H1 (cell line): ENCODE measurements around the gene UAP1. TPM values are rescaled to one million over a fixed set of nuclear protein-coding genes. Genes with fewer than 3 reads are reported as not detected.

Experiments
- CTCF ChIA-PET: fragments of 300-600 bp; sonication (Branson Sonifier 250); formaldehyde crosslinking; loops from one replicate; lab custom pipeline; 2021; ENCODE audit not compliant: partially characterized antibody; lab: Charles Lee
- POLR2A ChIA-PET: fragments of 300-600 bp; sonication (Branson Sonifier 250); formaldehyde crosslinking; loops from one replicate; lab custom pipeline; 2021; ENCODE audit warnings: inconsistent platforms; ENCODE audit not compliant: partially characterized antibody; lab: Charles Lee
- DNase-seq, 2 experiments: peaks; one replicate each; pipeline versions ENCODE4 v3.0.0 to v3.0.0-alpha.2; 2010 to 2022; ENCODE audit warnings: low spot score in 2 of 2, low read depth in 1 of 2, mixed read lengths in 1 of 2
- FAIRE-seq: peaks from 2 replicates; lab custom pipeline; 2011; peaks lifted over from hg19 to GRCh38; lab: Jason Lieb, UNC
- H2AFZ ChIP-seq: 2 replicates; pipeline ENCODE4 v1.8.1; 2012; ENCODE audit warnings: low read length, inconsistent platforms
- H2AK5ac ChIP-seq: 2 replicates; pipeline ENCODE4 v1.6.1; 2013; ENCODE audit warnings: low read depth, low read length
- H2BK120ac ChIP-seq: replicated peaks from 2 replicates; pipeline ENCODE3; 2013; ENCODE audit warnings: low read depth, low read length, inconsistent platforms
- H2BK12ac ChIP-seq: 2 replicates; pipeline ENCODE4 v1.6.1; 2013; ENCODE audit warnings: low read depth, low read length
- H2BK15ac ChIP-seq: 2 replicates; pipeline ENCODE4 v1.6.1; 2013; ENCODE audit warnings: low read length
- H2BK20ac ChIP-seq: 2 replicates; pipeline ENCODE4 v1.6.1; 2013; ENCODE audit warnings: low read length
- H2BK5ac ChIP-seq: 2 replicates; pipeline ENCODE4 v1.6.1; 2013; ENCODE audit warnings: low read depth, low read length
- H3K14ac ChIP-seq: 2 replicates; pipeline ENCODE4 v1.6.1; 2013; ENCODE audit warnings: inconsistent platforms; ENCODE audit not compliant: insufficient read length
- H3K18ac ChIP-seq: 2 replicates; pipeline ENCODE4 v1.6.1; 2013; ENCODE audit warnings: low read length; ENCODE audit errors: extremely low read depth
- H3K23ac ChIP-seq: 2 replicates; pipeline ENCODE4 v1.6.1; 2013; ENCODE audit warnings: inconsistent platforms; ENCODE audit not compliant: insufficient read length
- H3K23me2 ChIP-seq: 2 replicates; pipeline ENCODE4 v1.6.1; 2013; ENCODE audit warnings: low read depth, low read length
- H3K27ac ChIP-seq: 2 replicates; pipeline ENCODE4 v1.6.1; 2011; ENCODE audit warnings: low read depth, low read length, inconsistent platforms
- H3K27me3 ChIP-seq, 4 experiments: replicated peaks in 1 of 4; 1 replicate in 1 of 4; 2 replicates in 3 of 4; pipeline versions ENCODE4 v1.6.1 to v1.8.1; 2011 to 2013; ENCODE audit warnings: low read length in 3 of 4, mild to moderate bottlenecking in 3 of 4, inconsistent platforms in 2 of 4, mixed read lengths in 2 of 4, moderate library complexity in 1 of 4; ENCODE audit not compliant: control insufficient read depth in 3 of 4, insufficient read depth in 3 of 4; ENCODE audit errors: extremely low read depth in 1 of 4
- H3K36me3 ChIP-seq, 4 experiments: 2 replicates each; pipeline versions ENCODE4 v1.6.1 to v1.8.1; 2011 to 2013; ENCODE audit warnings: mild to moderate bottlenecking in 4 of 4, low read length in 3 of 4, moderate library complexity in 2 of 4, control low read depth in 1 of 4, inconsistent platforms in 1 of 4; ENCODE audit not compliant: insufficient read depth in 4 of 4, control insufficient read depth in 2 of 4
- H3K4ac ChIP-seq: replicated peaks from 2 replicates; pipeline ENCODE3; 2013; ENCODE audit warnings: low read length, low read depth, mixed read lengths, inconsistent platforms; ENCODE audit not compliant: insufficient read length
- H3K4me1 ChIP-seq, 4 experiments: replicated peaks in 1 of 4; 1 replicate in 1 of 4; 2 replicates in 3 of 4; pipeline versions ENCODE4 v1.6.1 to v1.8.1; 2011 to 2013; ENCODE audit warnings: low read length in 3 of 4, inconsistent platforms in 2 of 4, mixed read lengths in 1 of 4; ENCODE audit not compliant: insufficient read depth in 4 of 4, control insufficient read depth in 3 of 4
- H3K4me2 ChIP-seq, 2 experiments: 2 replicates each; pipeline versions ENCODE4 v1.6.1 to v1.8.1; 2011 to 2013; ENCODE audit warnings: low read depth in 2 of 2, low read length in 2 of 2, control low read depth in 1 of 2, inconsistent platforms in 1 of 2, mild to moderate bottlenecking in 1 of 2; ENCODE audit not compliant: insufficient read depth in 1 of 2
- H3K4me3 ChIP-seq, 4 experiments: fragments of 200-600, 300-600 bp in 1 of 4; sonication (generic), shearing (Covaris generic), sonication (Bioruptor Twin) in 1 of 4; 2 replicates each; pipeline versions ENCODE4 v1.5.1 to v1.8.1; 2011 to 2016; ENCODE audit warnings: low read length in 4 of 4, low read depth in 3 of 4, control low read depth in 2 of 4, inconsistent platforms in 2 of 4, mild to moderate bottlenecking in 2 of 4, mixed read lengths in 1 of 4, moderate library complexity in 1 of 4; ENCODE audit not compliant: insufficient read depth in 2 of 4; ENCODE audit errors: extremely low read depth in 1 of 4
- H3K56ac ChIP-seq: replicated peaks from 2 replicates; pipeline ENCODE3; 2013; ENCODE audit warnings: low read depth, mild to moderate bottlenecking, mixed read lengths, low read length, inconsistent platforms; ENCODE audit not compliant: insufficient read length
- H3K79me1 ChIP-seq: 2 replicates; pipeline ENCODE4 v1.6.1; 2013; ENCODE audit warnings: low read depth, low read length, control low read depth
- H3K79me2 ChIP-seq, 2 experiments: 2 replicates each; pipeline versions ENCODE4 v1.6.1 to v1.8.1; 2012 to 2013; ENCODE audit warnings: low read length in 2 of 2, mild to moderate bottlenecking in 2 of 2, inconsistent platforms in 1 of 2; ENCODE audit not compliant: insufficient read depth in 2 of 2, control insufficient read depth in 1 of 2
- H3K9ac ChIP-seq, 4 experiments: replicated peaks in 1 of 4; 1 replicate in 1 of 4; 2 replicates in 3 of 4; pipeline versions ENCODE4 v1.6.1 to v1.8.1; 2011 to 2013; ENCODE audit warnings: low read depth in 3 of 4, low read length in 3 of 4, control low read depth in 2 of 4, mild to moderate bottlenecking in 2 of 4, moderate library complexity in 2 of 4, inconsistent platforms in 1 of 4; ENCODE audit errors: extremely low read depth in 1 of 4
- H3K9me3 ChIP-seq, 2 experiments: 2 replicates each; pipeline versions ENCODE4 v1.6.1 to v1.8.1; 2012 to 2013; ENCODE audit warnings: mild to moderate bottlenecking in 2 of 2, moderate library complexity in 2 of 2, control low read depth in 1 of 2, inconsistent platforms in 1 of 2, low read depth in 1 of 2, low read length in 1 of 2, mixed read lengths in 1 of 2; ENCODE audit not compliant: insufficient read depth in 2 of 2
- H4K20me1 ChIP-seq, 2 experiments: replicated peaks in 1 of 2; 2 replicates each; pipeline versions ENCODE3 to v1.8.1; 2011 to 2013; ENCODE audit warnings: inconsistent platforms in 2 of 2, low read length in 2 of 2, mild to moderate bottlenecking in 1 of 2; ENCODE audit not compliant: insufficient read depth in 2 of 2, control insufficient read depth in 1 of 2
- H4K5ac ChIP-seq: 2 replicates; pipeline ENCODE4 v1.6.1; 2013; ENCODE audit warnings: low read length, low read depth, mixed read lengths, inconsistent platforms; ENCODE audit not compliant: insufficient read length
- H4K8ac ChIP-seq: 2 replicates; pipeline ENCODE4 v1.8.0; 2013; ENCODE audit warnings: mild to moderate bottlenecking, moderate library complexity, low read length, inconsistent platforms; ENCODE audit not compliant: insufficient read depth; ENCODE audit errors: extremely low read depth
- H4K91ac ChIP-seq: replicated peaks from 2 replicates; pipeline ENCODE3; 2013; ENCODE audit warnings: low read length, mixed read lengths, inconsistent platforms; ENCODE audit not compliant: insufficient read length
- BRCA1 ChIP-seq: IDR thresholded peaks from 2 replicates; pipeline ENCODE4 v1.6.1; 2012; ENCODE audit warnings: low read depth, low read length, improper control_type of control experiment
- CEBPB ChIP-seq: IDR thresholded peaks from 2 replicates; pipeline ENCODE4 v1.6.1; 2012; ENCODE audit warnings: low read depth, low read length
- CTBP2 ChIP-seq: IDR thresholded peaks from 2 replicates; pipeline ENCODE4 v1.7.0; 2011; ENCODE audit warnings: borderline replicate concordance, mild to moderate bottlenecking, moderate library complexity, mixed read lengths, low read length; ENCODE audit not compliant: insufficient read depth, insufficient read length
- JUND ChIP-seq: IDR thresholded peaks from 2 replicates; pipeline ENCODE4 v1.6.1; 2011; ENCODE audit warnings: mild to moderate bottlenecking, improper control_type of control experiment, low read length
- KDM1A ChIP-seq: fragments of 200-600, 300-600 bp; sonication (generic); IDR thresholded peaks from 2 replicates; pipeline ENCODE4 v1.7.1; 2016; ENCODE audit warnings: mild to moderate bottlenecking, low read length, borderline replicate concordance
- NANOG ChIP-seq: IDR thresholded peaks from 2 replicates; pipeline ENCODE4 v1.6.1; 2011; ENCODE audit warnings: low read length, low read depth, mild to moderate bottlenecking, inconsistent platforms; ENCODE audit not compliant: insufficient read depth, poor library complexity, severe bottlenecking
- NRF1 ChIP-seq: IDR thresholded peaks from 2 replicates; pipeline ENCODE4 v1.6.1; 2011; ENCODE audit warnings: mild to moderate bottlenecking, low read depth, low read length, improper control_type of control experiment
- POLR2A ChIP-seq, 2 experiments: IDR thresholded peaks; 1 replicate in 1 of 2; 2 replicates in 1 of 2; pipeline ENCODE4 v1.6.1; 2011; ENCODE audit warnings: low read depth in 2 of 2, low read length in 2 of 2, mild to moderate bottlenecking in 2 of 2; ENCODE audit errors: control extremely low read depth in 1 of 2
- RAD21 ChIP-seq, 2 experiments: IDR thresholded peaks in 1 of 2; conservative IDR thresholded peaks in 1 of 2; 2 replicates each; pipeline ENCODE4 v1.6.1; 2011; ENCODE audit warnings: low read depth in 2 of 2, low read length in 2 of 2, improper control_type of control experiment in 1 of 2, inconsistent platforms in 1 of 2, mild to moderate bottlenecking in 1 of 2, moderate library complexity in 1 of 2
- RBBP5 ChIP-seq: IDR thresholded peaks from 2 replicates; pipeline ENCODE4 v1.7.1; 2012; ENCODE audit warnings: low read depth, mild to moderate bottlenecking, inconsistent platforms, low read length, moderate library complexity, borderline replicate concordance
- SIX5 ChIP-seq: IDR thresholded peaks from 2 replicates; pipeline ENCODE4 v1.6.1; 2011; ENCODE audit warnings: mild to moderate bottlenecking, low read depth, low read length
- SP1 ChIP-seq: IDR thresholded peaks from 2 replicates; pipeline ENCODE4 v1.6.1; 2011; ENCODE audit warnings: low read depth, low read length
- SP2 ChIP-seq: IDR thresholded peaks from 2 replicates; pipeline ENCODE4 v1.6.1; 2012; ENCODE audit warnings: mild to moderate bottlenecking, low read length, inconsistent platforms
- USF2 ChIP-seq: IDR thresholded peaks from 2 replicates; pipeline ENCODE4 v1.6.1; 2011; ENCODE audit warnings: low read length, improper control_type of control experiment
- WGBS, 2 experiments: shearing (Covaris generic) in 1 of 2; methylation state at CpG; one replicate each; pipeline versions ENCODE4 v1.1.6 to v1.1.7; 2013 to 2015; ENCODE audit warnings: low lambda C conversion rate in 2 of 2, mixed read lengths in 2 of 2, inconsistent platforms in 1 of 2, low coverage in 1 of 2, missing lambda C conversion rate in 1 of 2; ENCODE audit not compliant: insufficient replicate concordance in 2 of 2, insufficient coverage in 1 of 2, insufficient read length in 1 of 2; ENCODE audit errors: extremely low coverage in 1 of 2, missing lambda C conversion rate in 1 of 2; 5-methylcytosine and 5-hydroxymethylcytosine counted together
- polyA plus RNA-seq, 7 experiments: library from polyadenylated mRNA; depleted of rRNA in 3 of 7; stranded (reverse) in 5 of 7; unstranded in 2 of 7; fragments of >200 nt in 5 of 7; fragments of 200-250 nt in 2 of 7; gene quantifications; 1 replicate in 5 of 7; 2 replicates in 1 of 7; 4 replicates in 1 of 7; pipeline versions ENCODE4 v1.2.1 to v1.2.3, GENCODE V29; 2011 to 2013; ENCODE audit warnings: missing spikeins in 2 of 7, mixed read lengths in 2 of 7
- total RNA-seq: library from RNA; stranded (reverse); fragmentation: NEBNext Ultra II Directional; extraction: Animal tissue kit (Norgen Biotek cat#: 25700); gene quantifications from 2 replicates; pipeline ENCODE4 v1.2.1, GENCODE V29; 2021

UAP1 gene
- total and polyA plus RNA-seq, 2 of the 8 experiments (the other 6 are each of a cell fraction or from before 2014, with no cell fraction given): 9.4 to 32.9 TPM

- Histone ChIP-seq H3K14ac (no peak overlapping the region), H3K4me1 (no peaks in the 10 kb centered on the region), H2BK20ac (no peak overlapping the region), H2AK5ac (no peak overlapping the region), H4K8ac (no peak overlapping the region), H2BK15ac (no peak overlapping the region), H2BK120ac (no peak overlapping the region), H3K36me3 (no peaks in the 10 kb centered on the region), H2AFZ (no peak overlapping the region), H4K5ac (no peak overlapping the region), H3K56ac (no peak overlapping the region), H3K4ac (no peak overlapping the region), H2BK5ac (no peak overlapping the region), H4K20me1 (no peaks in the 10 kb centered on the region), H3K4me2 (no peak overlapping the region), H3K23me2 (no peaks in the 10 kb centered on the region), H3K27me3 (no peaks in the 10 kb centered on the region; a peak in 1 of 7 replicates), H3K27ac (no peak overlapping the region), H3K18ac (no peak overlapping the region), H3K9me3 (no peaks in the 10 kb centered on the region), H3K79me1 (no peaks in the 10 kb centered on the region), H4K91ac (no peak overlapping the region), H2BK12ac (no peak overlapping the region), H3K4me3 (no peak overlapping the region), H3K9ac (no peak overlapping the region), H3K79me2 (no peaks in the 10 kb centered on the region), H3K23ac (no peak overlapping the region)
- no peak for DNase-seq
- WGBS, 2 experiments: 91% methylated on average over 2 of the region's 2 CpGs; no CpG with 5 or more reads in 1 of the 2 experiments
- no peak for FAIRE-seq
- POLR2A ChIA-PET: interaction anchor here (1.0 kb wide), 1 partner anchor 9 kb away, joined by 5 read pairs; the partner anchor contains the start of gene DDR2
- CTCF ChIA-PET: interaction anchor here (0.8 to 1.8 kb wide), 2 partner anchors 28 to 44 kb away, joined by 3 to 6 read pairs; no protein-coding TSS in a partner anchor
- no peak for TF ChIP-seq NANOG
- TF ChIP-seq JUND: no peak
- TF ChIP-seq CEBPB: no peak
- no peak for TF ChIP-seq RBBP5
- TF ChIP-seq USF2: no peak
- TF ChIP-seq NRF1: no peak
- TF ChIP-seq SP1: no peak
- TF ChIP-seq POLR2A (IDR thresholded peaks at IDR 0.05; ENCODE audit: control extremely low read depth in 1 of 2, low read depth in 2 of 2, low read length in 2 of 2): no peak
- no peak for TF ChIP-seq KDM1A
- TF ChIP-seq SIX5: no peak
- TF ChIP-seq SP2: no peak
- no peak for TF ChIP-seq RAD21 (IDR thresholded peaks at IDR 0.05 in 1 of 2, conservative IDR thresholded peaks at IDR 0.05 in 1 of 2; ENCODE audit: low read depth in 2 of 2, low read length in 2 of 2)
- no peak for TF ChIP-seq BRCA1
- no peak for TF ChIP-seq CTBP2
Measured at GRCh38 chr1:162641114-162641513, 79.6 kb downstream of the UAP1 start.
